Esophagus squamous epithelium (tissue), 4 donors: Measurements from ENCODE around the gene SREBF1.

ENCODE experiments used
- CTCF ChIP-seq, 6 experiments: fragments of 450-650 bp in 4 of 6; fragments of 200-600 bp in 2 of 6; sonication (generic) in 2 of 6; IDR thresholded peaks; one replicate each; pipeline ENCODE4 v1.5.1; 2016 to 2019; ENCODE audit warnings: antibody characterized with exemption in 6 of 6, mild to moderate bottlenecking in 4 of 6, moderate library complexity in 4 of 6
- POLR2A ChIP-seq, 4 donors: fragments of 450-650 bp; IDR thresholded peaks; one replicate each; pipeline ENCODE4 v1.6.1; 2017; ENCODE audit warnings: antibody characterized with exemption in 4 of 4, mild to moderate bottlenecking in 4 of 4, moderate library complexity in 3 of 4

- no peak for TF ChIP-seq CTCF (IDR thresholded peaks at IDR 0.05)
- no peak for TF ChIP-seq POLR2A (IDR thresholded peaks at IDR 0.05)
Observed at GRCh38 chr17:17807440-17807839, 29.3 kb downstream of the SREBF1 start.
